IMR-90 (cell line): ENCODE measurements around the gene EVX1. TPM values are rescaled to one million over a fixed set of nuclear protein-coding genes. Genes with fewer than 3 reads are reported as not detected.

Source experiments
- ATAC-seq: fragments of 200-7000 bp; cut with Tn5 transposase; 2 replicates; pipeline ENCODE4 v1.9.1; 2020; ENCODE audit warnings: low read depth, mild to moderate bottlenecking, moderate library complexity
- BruUV-seq: library from RNA; stranded (reverse); fragments of 400-500 nt; replicated peaks from 2 replicates; lab custom pipeline; 2021; lab: Mats Ljungman, UMichigan
- CTCF ChIA-PET: fragments of 300-600 bp; formaldehyde crosslinking; extraction: SDS; loops from one replicate; lab custom pipeline; 2021; ENCODE audit warnings: antibody characterized with exemption; lab: Yijun Ruan, JAX
- POLR2A ChIA-PET: fragments of 300-600 bp; sonication (Branson Sonifier 250); formaldehyde crosslinking; loops from one replicate; lab custom pipeline; 2022; ENCODE audit warnings: antibody characterized with exemption; ENCODE audit not compliant: unreplicated experiment; lab: Charles Lee
- DNase-seq: peaks from one replicate; pipeline ENCODE4 v3.0.0; 2013
- H2AFZ ChIP-seq: replicated peaks from 2 replicates; pipeline ENCODE3; 2013; ENCODE audit warnings: low read length, mild to moderate bottlenecking; ENCODE audit not compliant: poor library complexity
- H2AK5ac ChIP-seq: 2 replicates; pipeline ENCODE4 v1.6.1; 2013; ENCODE audit warnings: low read depth, low read length, inconsistent platforms
- H2AK9ac ChIP-seq: replicated peaks from 2 replicates; pipeline ENCODE3; 2013; ENCODE audit warnings: mild to moderate bottlenecking, low read depth, low read length, moderate library complexity; ENCODE audit not compliant: poor library complexity
- H2BK120ac ChIP-seq: 2 replicates; pipeline ENCODE4 v1.6.1; 2013; ENCODE audit warnings: low read depth, low read length, inconsistent platforms
- H2BK15ac ChIP-seq: 3 replicates; pipeline ENCODE4 v1.6.1; 2013; ENCODE audit warnings: low read depth, low read length, inconsistent platforms
- H2BK20ac ChIP-seq: 2 replicates; pipeline ENCODE4 v1.6.1; 2013; ENCODE audit warnings: low read depth, mild to moderate bottlenecking, inconsistent platforms, low read length, moderate library complexity
- H2BK5ac ChIP-seq: 2 replicates; pipeline ENCODE4 v1.6.1; 2013; ENCODE audit warnings: mild to moderate bottlenecking, low read depth, low read length, inconsistent platforms; ENCODE audit not compliant: poor library complexity, severe bottlenecking
- H3K14ac ChIP-seq: replicated peaks from 2 replicates; pipeline ENCODE4 v1.6.1; 2013; ENCODE audit warnings: low read depth, low read length, inconsistent platforms
- H3K18ac ChIP-seq: 2 replicates; pipeline ENCODE4 v1.6.1; 2013; ENCODE audit warnings: low read depth, low read length, control low read depth
- H3K23ac ChIP-seq: 2 replicates; pipeline ENCODE4 v1.6.1; 2013; ENCODE audit warnings: low read depth, low read length, inconsistent platforms
- H3K27ac ChIP-seq: 2 replicates; pipeline ENCODE4 v1.5.1; 2013; ENCODE audit warnings: mild to moderate bottlenecking, control low read depth, low read length; ENCODE audit not compliant: insufficient read depth
- H3K27me3 ChIP-seq: 2 replicates; pipeline ENCODE4 v1.6.1; 2013; ENCODE audit warnings: low read length; ENCODE audit not compliant: control insufficient read depth, insufficient read depth
- H3K36me3 ChIP-seq: 2 replicates; pipeline ENCODE4 v1.6.1; 2013; ENCODE audit warnings: low read length, mixed read lengths; ENCODE audit not compliant: control insufficient read depth, insufficient read depth
- H3K4ac ChIP-seq: 2 replicates; pipeline ENCODE4 v1.6.1; 2013; ENCODE audit warnings: low read depth, low read length, inconsistent platforms
- H3K4me1 ChIP-seq: 2 replicates; pipeline ENCODE4 v1.6.1; 2013; ENCODE audit warnings: low read length, mixed read lengths; ENCODE audit not compliant: control insufficient read depth, insufficient read depth
- H3K4me2 ChIP-seq: 2 replicates; pipeline ENCODE4 v1.6.1; 2013; ENCODE audit warnings: low read depth, mild to moderate bottlenecking, control low read depth, low read length, moderate library complexity
- H3K4me3 ChIP-seq: 2 replicates; pipeline ENCODE4 v1.5.1; 2013; ENCODE audit warnings: low read depth, mild to moderate bottlenecking, control low read depth, low read length, moderate library complexity; ENCODE audit not compliant: insufficient read depth
- H3K56ac ChIP-seq: 2 replicates; pipeline ENCODE4 v1.6.1; 2013; ENCODE audit warnings: low read length, inconsistent platforms; ENCODE audit not compliant: insufficient read depth; ENCODE audit errors: extremely low read depth
- H3K79me1 ChIP-seq, 2 experiments: 2 replicates each; pipeline ENCODE4 v1.6.1; 2013; ENCODE audit warnings: low read length in 2 of 2, inconsistent platforms in 1 of 2, low read depth in 1 of 2
- H3K9ac ChIP-seq: 2 replicates; pipeline ENCODE4 v1.6.1; 2013; ENCODE audit warnings: low read depth, low read length, control low read depth
- H3K9me1 ChIP-seq: 2 replicates; pipeline ENCODE4 v1.6.1; 2013; ENCODE audit warnings: low read length, inconsistent platforms; ENCODE audit not compliant: insufficient read depth
- H3K9me3 ChIP-seq: 2 replicates; pipeline ENCODE4 v1.6.1; 2013; ENCODE audit warnings: low read length; ENCODE audit not compliant: control insufficient read depth, insufficient read depth
- H4K20me1 ChIP-seq: 2 replicates; pipeline ENCODE4 v1.6.1; 2013; ENCODE audit warnings: low read length, inconsistent platforms; ENCODE audit not compliant: insufficient read depth
- H4K5ac ChIP-seq: 2 replicates; pipeline ENCODE4 v1.6.1; 2013; ENCODE audit warnings: mild to moderate bottlenecking, low read depth, low read length, control low read depth
- H4K8ac ChIP-seq, 2 experiments: 2 replicates each; pipeline ENCODE4 v1.6.1; 2013; ENCODE audit warnings: low read depth in 2 of 2, low read length in 2 of 2, control low read depth in 1 of 2, inconsistent platforms in 1 of 2
- H4K91ac ChIP-seq: 2 replicates; pipeline ENCODE4 v1.6.1; 2013; ENCODE audit warnings: low read depth, low read length, inconsistent platforms; ENCODE audit not compliant: insufficient read depth
- BHLHE40 ChIP-seq: fragments of 150-350 bp; IDR thresholded peaks from 2 replicates; pipeline ENCODE4 v1.6.1; 2016; ENCODE audit warnings: mild to moderate bottlenecking, low read depth, low read length
- CEBPB ChIP-seq: IDR thresholded peaks from 2 replicates; pipeline ENCODE4 v1.6.1; 2012; ENCODE audit warnings: low read depth, low read length, improper control_type of control experiment
- CHD1 ChIP-seq: IDR thresholded peaks from 2 replicates; pipeline ENCODE4 v1.6.1; 2012; ENCODE audit warnings: low read depth, low read length, improper control_type of control experiment
- FOS ChIP-seq: fragments of 150-350 bp; IDR thresholded peaks from 2 replicates; pipeline ENCODE4 v1.6.1; 2016; ENCODE audit warnings: low read depth, low read length
- MAFK ChIP-seq: IDR thresholded peaks from 2 replicates; pipeline ENCODE4 v1.6.1; 2012; ENCODE audit warnings: low read depth, low read length, improper control_type of control experiment
- MXI1 ChIP-seq: IDR thresholded peaks from 2 replicates; pipeline ENCODE4 v1.6.1; 2012; ENCODE audit warnings: low read depth, mild to moderate bottlenecking, low read length, moderate library complexity, borderline replicate concordance
- NFE2L2 ChIP-seq: fragments of 150-350 bp; IDR thresholded peaks from 2 replicates; pipeline ENCODE4 v1.6.1; 2016; ENCODE audit warnings: low read depth, mild to moderate bottlenecking, low read length
- POLR2A ChIP-seq: IDR thresholded peaks from 2 replicates; pipeline ENCODE4 v1.6.1; 2012; ENCODE audit warnings: mild to moderate bottlenecking, low read depth, low read length
- RAD21 ChIP-seq: IDR thresholded peaks from 2 replicates; pipeline ENCODE4 v1.6.1; 2012; ENCODE audit warnings: low read length, improper control_type of control experiment
- RCOR1 ChIP-seq: IDR thresholded peaks from 2 replicates; pipeline ENCODE4 v1.6.1; 2012; ENCODE audit warnings: mild to moderate bottlenecking, low read length, improper control_type of control experiment; ENCODE audit not compliant: insufficient replicate concordance
- RFX5 ChIP-seq: IDR thresholded peaks from 2 replicates; pipeline ENCODE4 v1.8.0; 2012; ENCODE audit warnings: low read depth, mild to moderate bottlenecking, low read length, moderate library complexity
- SMC3 ChIP-seq: fragments of 150-350 bp; IDR thresholded peaks from 2 replicates; pipeline ENCODE4 v1.6.1; 2016; ENCODE audit warnings: low read depth, mild to moderate bottlenecking, antibody characterized with exemption, low read length, moderate library complexity
- WGBS, 2 experiments: methylation state at CpG; one replicate each; pipeline versions ENCODE4 v1.1.5 to v1.1.7; 2013; ENCODE audit warnings: missing lambda C conversion rate in 2 of 2; ENCODE audit not compliant: insufficient read length in 1 of 2; ENCODE audit errors: extremely low coverage in 2 of 2; 5-methylcytosine and 5-hydroxymethylcytosine counted together
- dilution Hi-C: fragments of 300-500 bp; cut with HindIII; formaldehyde crosslinking; loops from one replicate; pipeline ENCODE4 v1.14.3; 2018; ENCODE audit warnings: low sequenced_read_pairs; ENCODE audit not compliant: unreplicated experiment
- in situ Hi-C: fragments of 300-500 bp; cut with MboI; formaldehyde crosslinking; loops from 3 replicates; pipeline ENCODE4 v1.14.3; 2019; ENCODE audit warnings: low sequenced_read_pairs, inconsistent platforms, mixed read lengths
- intact Hi-C: fragments of 100-400 bp; cut with micrococcal nuclease; formaldehyde crosslinking; loops from 2 replicates; pipeline ENCODE4 v1.10.0; 2022
- polyA plus RNA-seq, 3 experiments: library from polyadenylated mRNA; depleted of rRNA; stranded (reverse); fragments of >200 nt; gene quantifications; 2 replicates each; pipeline ENCODE4 v1.2.3, GENCODE V29; 2012; ENCODE audit warnings: low replicate concordance in 1 of 3
- total RNA-seq: library from RNA; depleted of rRNA; stranded (reverse); fragments of >200 nt; gene quantifications from 2 replicates; pipeline ENCODE4 v1.2.3, GENCODE V29; 2012
- TF ChIP-seq, protein P1 (sequence below): fragments of 150-350 bp; IDR thresholded peaks from 2 replicates; pipeline ENCODE4 v1.6.1; 2016; ENCODE audit warnings: low read depth, mild to moderate bottlenecking, low read length, moderate library complexity, borderline replicate concordance
- TF ChIP-seq, protein P2 (sequence below): conservative IDR thresholded peaks from 2 replicates; pipeline ENCODE4 v1.5.1; 2012; ENCODE audit warnings: mild to moderate bottlenecking, low read depth, low read length, improper control_type of control experiment
- TF ChIP-seq, protein P3 (sequence below): fragments of 150-350 bp; IDR thresholded peaks from 2 replicates; pipeline ENCODE4 v1.6.1; 2017; ENCODE audit warnings: mild to moderate bottlenecking, antibody characterized with exemption, low read length, low read depth

EVX1 gene
- total and polyA plus RNA-seq, 2 of the 4 experiments (the other 2 are of a cell fraction): not detected

- POLR2A ChIA-PET: no interaction called here
- Histone ChIP-seq H3K4me1 (no peaks in the 10 kb centered on the region), H3K56ac (no peak overlapping the region), H2BK5ac (no peak overlapping the region), H3K36me3 (no peaks in the 10 kb centered on the region), H3K14ac (no peak overlapping the region), H3K9me3 (peaks cover under 1% of the 10 kb centered on the region; the same call in 1 of the 2 replicates), H2AK5ac (no peak overlapping the region), H4K91ac (no peak overlapping the region), H2AK9ac (no peak overlapping the region), H3K27me3 (peaks cover 95% of the 10 kb centered on the region), H3K4me2 (no peak overlapping the region), H2BK20ac (no peak overlapping the region), H3K4me3 (no peak overlapping the region), H4K20me1 (no peaks in the 10 kb centered on the region), H3K23ac (no peak overlapping the region), H3K9ac (no peak overlapping the region), H3K18ac (no peak overlapping the region), H2BK120ac (no peak overlapping the region), H2AFZ (no peak overlapping the region), H3K9me1 (no peaks in the 10 kb centered on the region), H4K5ac (no peak overlapping the region), H3K4ac (no peak overlapping the region), H3K27ac (no peak overlapping the region), H3K79me1 (no peaks in the 10 kb centered on the region), H4K8ac (no peak overlapping the region), H2BK15ac (no peak overlapping the region)
- no CpG with 5 or more reads among the region's 1 CpG for WGBS, 2 experiments
- ATAC-seq (no peak; the same call in 1 of the 2 replicates), DNase-seq (no peak)
- no TSS peak for BruUV-seq
- CTCF ChIA-PET: interaction anchor here (0.7 to 1.2 kb wide), 6 partner anchors 31 to 707 kb away, joined by 3 read pairs; no protein-coding TSS in a partner anchor
- in situ Hi-C loops (no loop called here), intact Hi-C loops (loop anchor here (5.0 kb wide), 3 partner anchors 451 to 811 kb away; partner anchors contain the start of gene HIBADH), dilution Hi-C loops (no loop called here)
- no peak for TF ChIP-seq FOS
- TF ChIP-seq MXI1: no peak
- no peak for TF ChIP-seq NFE2L2
- TF ChIP-seq RAD21: no peak
- TF ChIP-seq, protein P1, sequence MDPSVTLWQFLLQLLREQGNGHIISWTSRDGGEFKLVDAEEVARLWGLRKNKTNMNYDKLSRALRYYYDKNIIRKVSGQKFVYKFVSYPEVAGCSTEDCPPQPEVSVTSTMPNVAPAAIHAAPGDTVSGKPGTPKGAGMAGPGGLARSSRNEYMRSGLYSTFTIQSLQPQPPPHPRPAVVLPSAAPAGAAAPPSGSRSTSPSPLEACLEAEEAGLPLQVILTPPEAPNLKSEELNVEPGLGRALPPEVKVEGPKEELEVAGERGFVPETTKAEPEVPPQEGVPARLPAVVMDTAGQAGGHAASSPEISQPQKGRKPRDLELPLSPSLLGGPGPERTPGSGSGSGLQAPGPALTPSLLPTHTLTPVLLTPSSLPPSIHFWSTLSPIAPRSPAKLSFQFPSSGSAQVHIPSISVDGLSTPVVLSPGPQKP: no peak
- no peak for TF ChIP-seq CEBPB
- no peak for TF ChIP-seq RCOR1
- TF ChIP-seq POLR2A: no peak
- TF ChIP-seq RFX5: no peak
- no peak for TF ChIP-seq MAFK
- TF ChIP-seq CHD1: no peak
- TF ChIP-seq, protein P2, sequence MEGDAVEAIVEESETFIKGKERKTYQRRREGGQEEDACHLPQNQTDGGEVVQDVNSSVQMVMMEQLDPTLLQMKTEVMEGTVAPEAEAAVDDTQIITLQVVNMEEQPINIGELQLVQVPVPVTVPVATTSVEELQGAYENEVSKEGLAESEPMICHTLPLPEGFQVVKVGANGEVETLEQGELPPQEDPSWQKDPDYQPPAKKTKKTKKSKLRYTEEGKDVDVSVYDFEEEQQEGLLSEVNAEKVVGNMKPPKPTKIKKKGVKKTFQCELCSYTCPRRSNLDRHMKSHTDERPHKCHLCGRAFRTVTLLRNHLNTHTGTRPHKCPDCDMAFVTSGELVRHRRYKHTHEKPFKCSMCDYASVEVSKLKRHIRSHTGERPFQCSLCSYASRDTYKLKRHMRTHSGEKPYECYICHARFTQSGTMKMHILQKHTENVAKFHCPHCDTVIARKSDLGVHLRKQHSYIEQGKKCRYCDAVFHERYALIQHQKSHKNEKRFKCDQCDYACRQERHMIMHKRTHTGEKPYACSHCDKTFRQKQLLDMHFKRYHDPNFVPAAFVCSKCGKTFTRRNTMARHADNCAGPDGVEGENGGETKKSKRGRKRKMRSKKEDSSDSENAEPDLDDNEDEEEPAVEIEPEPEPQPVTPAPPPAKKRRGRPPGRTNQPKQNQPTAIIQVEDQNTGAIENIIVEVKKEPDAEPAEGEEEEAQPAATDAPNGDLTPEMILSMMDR: no peak
- TF ChIP-seq BHLHE40: no peak
- TF ChIP-seq, protein P3, sequence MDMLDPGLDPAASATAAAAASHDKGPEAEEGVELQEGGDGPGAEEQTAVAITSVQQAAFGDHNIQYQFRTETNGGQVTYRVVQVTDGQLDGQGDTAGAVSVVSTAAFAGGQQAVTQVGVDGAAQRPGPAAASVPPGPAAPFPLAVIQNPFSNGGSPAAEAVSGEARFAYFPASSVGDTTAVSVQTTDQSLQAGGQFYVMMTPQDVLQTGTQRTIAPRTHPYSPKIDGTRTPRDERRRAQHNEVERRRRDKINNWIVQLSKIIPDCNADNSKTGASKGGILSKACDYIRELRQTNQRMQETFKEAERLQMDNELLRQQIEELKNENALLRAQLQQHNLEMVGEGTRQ: no peak
- no peak for TF ChIP-seq SMC3
Measured at GRCh38 chr7:27211084-27211446, 31.5 kb upstream of the EVX1 start.
